Bronchial epithelial cell (primary cell): ENCODE data around the gene PRDM15. TPM values are rescaled to one million over a fixed set of nuclear protein-coding genes. Genes with fewer than 3 reads are reported as not detected.

ENCODE experiments used
- DNase-seq: peaks from one replicate; pipeline ENCODE4 v3.0.0-alpha.2; 2010; ENCODE audit warnings: low read depth
- FAIRE-seq: peaks from 2 replicates; lab custom pipeline; 2011; peaks lifted over from hg19 to GRCh38; lab: Jason Lieb, UNC
- H3K27me3 ChIP-seq: 2 replicates; pipeline ENCODE4 v1.5.1; 2011; ENCODE audit warnings: low read length; ENCODE audit not compliant: control insufficient read depth, insufficient read depth
- H3K36me3 ChIP-seq: 2 replicates; pipeline ENCODE4 v1.5.1; 2011; ENCODE audit warnings: low read length; ENCODE audit not compliant: control insufficient read depth, insufficient read depth
- H3K4me3 ChIP-seq: 2 replicates; pipeline ENCODE4 v1.5.1; 2011; ENCODE audit warnings: mild to moderate bottlenecking, low read depth, low read length, control low read depth
- CTCF ChIP-seq: IDR thresholded peaks from 2 replicates; pipeline ENCODE4 v1.5.1; 2011; ENCODE audit warnings: mild to moderate bottlenecking, moderate library complexity, low read length, control low read depth, inconsistent platforms; ENCODE audit not compliant: insufficient read depth, severe bottlenecking
- total RNA-seq: library from RNA; depleted of rRNA; stranded (reverse); fragments of >200 nt; gene quantifications from 2 replicates; pipeline ENCODE4 v1.2.1, GENCODE V29; 2014

Gene PRDM15
- total RNA-seq, 1 donor from 2014 or later: 6.1 TPM

- no peak for TF ChIP-seq CTCF
- no peak for DNase-seq
- H3K27me3 ChIP-seq: no peaks in the 10 kb centered on the region
- H3K36me3 ChIP-seq: peaks cover under 1% of the 10 kb centered on the region
- no peak overlapping the region for H3K4me3 ChIP-seq
- FAIRE-seq: no peak
These were observed 20.5 kb upstream of the PRDM15 start for GRCh38 chr21:41899426-41900202.

- no peak for FAIRE-seq
- no peak for TF ChIP-seq CTCF
- Histone ChIP-seq H3K36me3 (peaks cover 1% of the 10 kb centered on the region), H3K27me3 (no peaks in the 10 kb centered on the region), H3K4me3 (no peak overlapping the region)
- no peak for DNase-seq
These were observed 19.9 kb upstream of the PRDM15 start for GRCh38 chr21:41898998-41899397.

GRCh38 chr21:41897700-41898099, 18.6 kb upstream of the PRDM15 start:
- H3K4me3 ChIP-seq: no peak overlapping the region
- DNase-seq (no peak), FAIRE-seq (no peak)
- no peaks in the 10 kb centered on the region for H3K27me3 ChIP-seq
- peaks cover 1% of the 10 kb centered on the region for H3K36me3 ChIP-seq
- no peak for TF ChIP-seq CTCF

- no peak for FAIRE-seq
- TF ChIP-seq CTCF: no peak
- Histone ChIP-seq H3K36me3 (peaks cover 1% of the 10 kb centered on the region), H3K4me3 (no peak overlapping the region), H3K27me3 (no peaks in the 10 kb centered on the region)
- no peak for DNase-seq
These were observed 18.0 kb upstream of the PRDM15 start for GRCh38 chr21:41897047-41897669.

GRCh38 chr21:41895643-41896493, 16.7 kb upstream of the PRDM15 start:
- DNase-seq (no peak), FAIRE-seq (no peak)
- no peak for TF ChIP-seq CTCF
- no peaks in the 10 kb centered on the region for H3K27me3 ChIP-seq
- peaks cover 1% of the 10 kb centered on the region for H3K36me3 ChIP-seq
- no peak overlapping the region for H3K4me3 ChIP-seq
